GM12872 (cell line): ENCODE measurements around the gene NLN.

ENCODE experiments used
- TF ChIP-seq, protein P1 (sequence below): IDR thresholded peaks from 3 replicates; pipeline ENCODE4 v1.5.1; 2011; ENCODE audit warnings: low read depth, mild to moderate bottlenecking, low read length, moderate library complexity; ENCODE audit not compliant: insufficient read depth

The NLN gene

DNA sequence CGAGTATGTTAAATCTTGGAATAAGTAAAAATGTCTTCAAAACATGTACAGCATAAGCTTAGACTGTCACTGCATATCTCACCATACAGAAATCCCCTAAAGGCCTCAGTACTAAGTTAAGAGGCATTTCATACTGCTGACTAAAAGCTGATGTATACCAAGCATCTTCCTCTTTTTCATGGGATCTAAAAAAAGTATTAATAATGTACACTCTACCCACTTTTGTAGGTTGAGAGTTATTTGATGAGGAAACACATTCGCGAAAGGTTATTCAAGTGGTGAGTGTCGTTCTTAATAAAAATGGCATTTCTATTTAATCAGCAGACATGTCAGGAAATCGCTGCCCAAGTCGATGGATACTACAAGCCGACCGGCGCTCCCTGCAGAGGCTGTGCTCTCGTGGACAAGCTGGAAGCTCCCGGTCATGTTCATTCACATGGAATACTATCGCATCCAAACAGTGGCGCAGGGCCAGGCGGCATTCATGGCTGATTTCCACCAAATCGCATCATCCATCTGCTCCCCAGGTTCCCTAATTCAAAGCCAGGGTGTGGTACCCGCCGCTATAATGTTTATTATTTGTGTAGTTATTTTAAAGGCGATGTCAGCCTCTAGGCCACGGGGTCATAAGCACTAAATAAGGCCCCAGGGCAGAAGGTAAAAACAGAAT is 820 bp upstream of the NLN start:
- TF ChIP-seq, protein P1, sequence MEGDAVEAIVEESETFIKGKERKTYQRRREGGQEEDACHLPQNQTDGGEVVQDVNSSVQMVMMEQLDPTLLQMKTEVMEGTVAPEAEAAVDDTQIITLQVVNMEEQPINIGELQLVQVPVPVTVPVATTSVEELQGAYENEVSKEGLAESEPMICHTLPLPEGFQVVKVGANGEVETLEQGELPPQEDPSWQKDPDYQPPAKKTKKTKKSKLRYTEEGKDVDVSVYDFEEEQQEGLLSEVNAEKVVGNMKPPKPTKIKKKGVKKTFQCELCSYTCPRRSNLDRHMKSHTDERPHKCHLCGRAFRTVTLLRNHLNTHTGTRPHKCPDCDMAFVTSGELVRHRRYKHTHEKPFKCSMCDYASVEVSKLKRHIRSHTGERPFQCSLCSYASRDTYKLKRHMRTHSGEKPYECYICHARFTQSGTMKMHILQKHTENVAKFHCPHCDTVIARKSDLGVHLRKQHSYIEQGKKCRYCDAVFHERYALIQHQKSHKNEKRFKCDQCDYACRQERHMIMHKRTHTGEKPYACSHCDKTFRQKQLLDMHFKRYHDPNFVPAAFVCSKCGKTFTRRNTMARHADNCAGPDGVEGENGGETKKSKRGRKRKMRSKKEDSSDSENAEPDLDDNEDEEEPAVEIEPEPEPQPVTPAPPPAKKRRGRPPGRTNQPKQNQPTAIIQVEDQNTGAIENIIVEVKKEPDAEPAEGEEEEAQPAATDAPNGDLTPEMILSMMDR = no peak

DNA sequence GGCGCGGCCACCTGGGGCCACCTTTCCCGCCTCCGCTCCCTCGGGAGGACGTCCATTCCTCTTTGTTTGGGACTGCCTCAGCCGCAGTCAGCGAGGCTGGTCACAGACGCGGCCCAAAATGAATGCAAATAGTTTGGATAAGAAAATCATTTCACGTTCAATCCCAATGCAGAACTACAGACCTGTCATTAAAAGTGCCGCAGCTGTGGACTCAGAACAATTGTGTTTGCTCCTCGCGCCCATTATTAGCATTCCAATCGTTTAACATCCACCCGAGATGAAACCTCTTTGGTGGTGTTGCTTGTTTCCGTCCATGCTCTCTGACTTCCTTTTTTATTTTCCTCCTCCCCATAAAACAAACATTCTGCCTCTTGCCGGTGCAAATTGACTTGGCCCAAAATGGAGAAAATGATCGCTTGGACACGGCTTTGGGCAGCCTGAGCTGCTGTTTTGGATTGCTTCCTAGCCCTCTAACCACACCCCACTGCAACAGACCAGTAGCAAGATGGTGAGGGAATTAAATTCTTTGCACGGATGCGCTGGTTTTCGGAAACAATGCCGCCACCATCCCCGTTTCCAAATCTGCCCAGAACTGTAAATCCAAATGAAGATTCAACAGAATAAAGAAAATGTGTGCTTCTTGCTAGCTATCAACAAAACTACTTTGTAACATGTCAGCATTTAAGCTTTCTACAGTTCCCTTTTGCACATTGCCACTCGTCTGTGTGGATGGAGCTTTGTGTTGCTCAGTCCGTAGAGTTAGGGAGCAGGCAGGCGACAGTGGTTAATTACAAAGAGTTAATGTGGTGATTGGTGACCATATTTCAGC is 784 bp downstream of the NLN start:
- TF ChIP-seq, protein P1 = no peak

DNA sequence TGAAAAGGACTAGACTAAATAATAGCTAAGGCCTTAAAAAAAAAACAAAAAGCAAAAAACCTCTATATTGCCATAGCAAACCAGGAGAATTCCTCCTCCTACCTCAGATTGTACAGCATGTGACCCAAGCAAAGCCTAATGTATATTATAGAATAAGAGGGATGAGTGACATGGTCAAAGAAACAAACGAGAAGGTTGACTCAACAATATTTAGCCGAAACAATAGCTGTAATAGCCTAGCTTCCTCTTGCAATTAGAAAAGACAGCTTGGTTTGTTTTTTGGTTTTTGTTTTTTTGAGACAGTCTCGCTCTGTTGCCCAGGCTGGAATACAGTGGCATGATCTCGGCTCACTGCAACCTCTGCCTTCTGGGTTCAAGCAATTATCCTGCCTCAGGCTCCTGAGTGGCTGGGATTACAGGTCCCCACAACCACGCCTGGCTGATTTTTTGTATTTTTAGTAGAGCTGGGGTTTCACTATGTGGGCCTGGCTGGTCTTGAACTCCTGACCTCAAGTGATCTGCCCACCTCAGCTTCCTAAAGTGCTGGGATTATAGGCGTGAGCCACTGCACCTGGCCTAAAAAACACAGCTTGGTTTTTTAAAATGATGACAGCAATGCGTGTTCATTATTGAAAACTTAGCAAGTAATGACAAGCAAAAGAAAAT is 5.6 kb downstream of the NLN start:
- TF ChIP-seq, protein P1 = no peak

DNA sequence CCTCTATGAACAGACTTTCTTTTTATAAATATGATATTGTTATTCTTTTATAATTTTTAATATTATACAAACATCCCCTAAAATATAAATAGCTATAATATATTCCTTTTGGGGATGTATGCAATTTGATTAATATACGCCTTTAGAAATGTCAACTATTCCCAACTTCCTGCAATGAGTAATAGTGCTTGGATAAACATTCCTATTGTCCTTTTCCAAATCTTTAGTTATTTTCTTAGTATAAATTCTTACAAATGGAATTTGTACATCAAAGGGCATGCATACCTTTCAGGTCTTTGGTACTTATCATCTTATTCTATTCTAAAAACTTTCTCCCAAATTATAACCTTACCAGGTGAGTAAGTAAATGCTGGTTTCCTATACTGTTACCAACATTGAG is 6.2 kb downstream of the NLN start:
- TF ChIP-seq, protein P1 = no peak

DNA sequence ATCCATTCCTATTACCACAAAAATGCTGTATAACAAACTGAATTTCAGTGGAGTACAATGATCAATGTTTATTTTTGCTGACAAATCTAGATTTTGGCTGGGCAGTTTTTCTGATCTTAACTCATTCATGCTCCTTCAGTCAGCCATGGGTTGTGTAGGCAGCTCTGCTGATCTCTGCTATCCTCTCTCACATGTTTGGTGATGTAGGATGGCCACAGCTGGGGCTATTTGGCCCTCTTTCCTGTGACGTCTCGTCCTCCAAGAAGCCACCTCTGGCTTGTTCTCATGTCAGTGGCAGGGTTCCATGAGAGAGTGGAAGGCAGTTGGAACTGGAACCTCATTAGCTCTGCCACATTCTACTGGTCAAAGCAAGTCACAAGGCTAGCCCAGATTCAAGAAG is 8.9 kb downstream of the NLN start:
- TF ChIP-seq, protein P1 = no peak

DNA sequence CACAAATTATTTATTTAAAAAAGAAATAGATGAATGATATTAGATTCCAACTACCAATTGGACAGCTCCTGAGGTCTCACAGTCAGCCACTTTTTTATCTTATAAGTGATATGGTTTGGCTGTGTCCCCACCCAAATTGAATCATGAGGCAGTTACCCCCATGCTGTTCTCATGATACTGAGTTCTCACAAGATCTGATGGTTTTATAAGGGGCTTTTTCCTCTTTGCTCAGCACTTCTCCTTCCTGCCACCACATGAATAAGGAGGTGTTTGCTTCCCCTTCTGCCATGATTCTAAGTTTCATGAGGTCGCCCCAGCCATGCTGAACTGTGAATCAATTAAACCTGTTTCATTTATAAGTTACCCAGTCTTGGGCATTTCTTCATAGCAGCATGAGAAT is 12.9 kb downstream of the NLN start:
- TF ChIP-seq, protein P1 = no peak

DNA sequence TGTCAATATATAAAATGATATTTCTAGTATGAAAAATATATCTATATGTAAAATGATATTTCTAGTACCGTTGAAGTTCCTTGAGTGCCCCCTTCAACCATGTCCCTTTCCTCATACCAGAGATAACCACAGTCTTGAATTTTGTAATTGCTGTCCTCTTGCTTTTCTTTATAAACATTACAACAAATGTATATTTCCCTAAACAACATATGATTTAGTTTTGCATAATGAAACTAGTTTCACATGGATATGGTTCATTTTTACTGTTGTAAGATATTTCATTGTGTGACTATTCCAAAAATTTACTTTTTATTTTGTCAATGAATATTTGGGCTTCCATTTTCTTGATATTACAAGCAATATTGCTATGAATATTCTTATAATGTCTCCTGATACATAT is 14.0 kb downstream of the NLN start:
- TF ChIP-seq, protein P1 = no peak
